Stomach smooth muscle (tissue), 2 donors: Measurements from ENCODE around the gene NHS.
A peak's percentile ranks its signal among the peaks of the same experiment; 100 is the strongest.
"Not testable (repeated sequence)": the region's sequence is repeated elsewhere in the genome, so short reads cannot be mapped to it uniquely, and the experiment has no call there.

Experiments
- H3K27ac ChIP-seq: one replicate; pipeline ENCODE4 v1.7.0; 2013; ENCODE audit warnings: mild to moderate bottlenecking, low read length, inconsistent platforms
- H3K27me3 ChIP-seq, 2 donors: one replicate each; pipeline ENCODE4 v1.7.0; 2013; ENCODE audit warnings: low read length in 2 of 2; ENCODE audit not compliant: insufficient read depth in 2 of 2, control insufficient read depth in 1 of 2
- H3K36me3 ChIP-seq, 2 donors: one replicate each; pipeline ENCODE4 v1.7.0; 2013; ENCODE audit warnings: low read length in 2 of 2; ENCODE audit not compliant: control insufficient read depth in 2 of 2, insufficient read depth in 2 of 2
- H3K4me1 ChIP-seq: one replicate; pipeline ENCODE4 v1.7.0; 2013; ENCODE audit warnings: low read length; ENCODE audit not compliant: control insufficient read depth, insufficient read depth
- H3K4me3 ChIP-seq, 2 donors: one replicate each; pipeline ENCODE4 v1.7.0; 2013; ENCODE audit warnings: low read length in 2 of 2
- H3K9ac ChIP-seq, 2 donors: one replicate each; pipeline ENCODE4 v1.7.0; 2013; ENCODE audit warnings: low read length in 2 of 2, mild to moderate bottlenecking in 1 of 2
- H3K9me3 ChIP-seq, 2 donors: one replicate each; pipeline ENCODE4 v1.7.0; 2013; ENCODE audit warnings: low read length in 2 of 2; ENCODE audit not compliant: control insufficient read depth in 2 of 2
- donor health status: healthy.
- donor health status: Pancreatic carcinoma.

The NHS gene

GRCh38 chrX:17554914-17555313 is 179.9 kb downstream of the NHS start:
- peaks cover 20% of the 10 kb centered on the region for H3K4me1 ChIP-seq
- H3K27ac ChIP-seq: no peak overlapping the region
- no peaks in the 10 kb centered on the region for H3K36me3 ChIP-seq
- H3K9ac ChIP-seq: no peak overlapping the region
- H3K9me3 ChIP-seq: no peaks in the 10 kb centered on the region
- peaks cover 0 to 5% of the 10 kb centered on the region in 2 donors for H3K27me3 ChIP-seq
- no peak overlapping the region for H3K4me3 ChIP-seq

- Histone ChIP-seq H3K36me3 (no peaks in the 10 kb centered on the region), H3K4me3 (no peak overlapping the region), H3K9me3 (no peaks in the 10 kb centered on the region), H3K27me3 (no peaks in the 10 kb centered on the region), H3K27ac (no peak overlapping the region), H3K9ac (no peak overlapping the region), H3K4me1 (peaks cover 27% of the 10 kb centered on the region)
Observed at GRCh38 chrX:17555846-17556245, 180.8 kb downstream of the NHS start.

GRCh38 chrX:17559728-17560379 is 184.9 kb downstream of the NHS start:
- H3K9me3 ChIP-seq: no peaks in the 10 kb centered on the region
- no peak overlapping the region for H3K9ac ChIP-seq
- H3K4me3 ChIP-seq: no peak overlapping the region
- no peak overlapping the region for H3K27ac ChIP-seq
- H3K27me3 ChIP-seq: no peaks in the 10 kb centered on the region
- H3K36me3 ChIP-seq: no peaks in the 10 kb centered on the region
- peaks cover 9% of the 10 kb centered on the region for H3K4me1 ChIP-seq

GRCh38 chrX:17560385-17560784 is 185.4 kb downstream of the NHS start:
- Histone ChIP-seq H3K4me3 (no peak overlapping the region), H3K27me3 (peaks cover 0 to 2% of the 10 kb centered on the region in 2 donors), H3K9me3 (no peaks in the 10 kb centered on the region), H3K4me1 (peaks cover 7% of the 10 kb centered on the region), H3K36me3 (no peaks in the 10 kb centered on the region), H3K9ac (no peak overlapping the region), H3K27ac (no peak overlapping the region)

GRCh38 chrX:17563076-17563475 is 188.1 kb downstream of the NHS start:
- Histone ChIP-seq H3K27ac (no peak overlapping the region), H3K27me3 (peaks cover 0 to 2% of the 10 kb centered on the region in 2 donors), H3K9me3 (no peaks in the 10 kb centered on the region), H3K36me3 (no peaks in the 10 kb centered on the region), H3K9ac (no peak overlapping the region), H3K4me1 (peaks cover 20% of the 10 kb centered on the region), H3K4me3 (no peak overlapping the region)

GRCh38 chrX:17563515-17563914 is 188.5 kb downstream of the NHS start:
- H3K9ac ChIP-seq: no peak overlapping the region
- peaks cover 0 to 2% of the 10 kb centered on the region in 2 donors for H3K27me3 ChIP-seq
- no peak overlapping the region for H3K27ac ChIP-seq
- no peaks in the 10 kb centered on the region for H3K36me3 ChIP-seq
- peaks cover 22% of the 10 kb centered on the region for H3K4me1 ChIP-seq
- no peak overlapping the region for H3K4me3 ChIP-seq
- no peaks in the 10 kb centered on the region for H3K9me3 ChIP-seq

GRCh38 chrX:17564689-17565409 is 189.8 kb downstream of the NHS start:
- H3K27ac ChIP-seq: no peak overlapping the region
- no peaks in the 10 kb centered on the region for H3K36me3 ChIP-seq
- no peak overlapping the region for H3K4me3 ChIP-seq
- no peak overlapping the region for H3K9ac ChIP-seq
- H3K4me1 ChIP-seq: peaks cover 22% of the 10 kb centered on the region
- peaks cover 0 to 2% of the 10 kb centered on the region in 2 donors for H3K27me3 ChIP-seq
- H3K9me3 ChIP-seq: no peaks in the 10 kb centered on the region

- peak overlapping the region; percentile 31 for H3K27ac ChIP-seq
- H3K36me3 ChIP-seq: no peaks in the 10 kb centered on the region
- peak overlapping the region; percentile 12 to 30 for H3K4me3 ChIP-seq
Observed at GRCh38 chrX:17566740-17567139, 191.7 kb downstream of the NHS start.

GRCh38 chrX:17567187-17567586 is 192.2 kb downstream of the NHS start:
- Histone ChIP-seq H3K27me3 (peaks cover 0 to 2% of the 10 kb centered on the region in 2 donors), H3K9me3 (no peaks in the 10 kb centered on the region), H3K27ac (peak overlapping the region; percentile 31), H3K36me3 (no peaks in the 10 kb centered on the region), H3K4me1 (peaks cover 15% of the 10 kb centered on the region), H3K9ac (no peak overlapping the region), H3K4me3 (peak overlapping the region; percentile 12 to 30)

More at GRCh38 chrX:17566740-17567139, 191.7 kb downstream of the NHS start:
- H3K9ac ChIP-seq: peak overlapping the region in 1 of 2 donors; percentile 21
- H3K27me3 ChIP-seq: peaks cover 0 to 2% of the 10 kb centered on the region in 2 donors
- no peaks in the 10 kb centered on the region for H3K9me3 ChIP-seq
- H3K4me1 ChIP-seq: peaks cover 15% of the 10 kb centered on the region

GRCh38 chrX:17567821-17568220 is 192.8 kb downstream of the NHS start:
- Histone ChIP-seq H3K4me1 (peaks cover 15% of the 10 kb centered on the region), H3K9ac (no peak overlapping the region), H3K27me3 (peaks cover 0 to 2% of the 10 kb centered on the region in 2 donors), H3K36me3 (no peaks in the 10 kb centered on the region), H3K9me3 (no peaks in the 10 kb centered on the region), H3K4me3 (no peak overlapping the region), H3K27ac (no peak overlapping the region)

GRCh38 chrX:17568804-17569203 is 193.8 kb downstream of the NHS start:
- not testable (repeated sequence) for H3K4me3 ChIP-seq, H3K9ac ChIP-seq, H3K9me3 ChIP-seq, H3K27me3 ChIP-seq, H3K27ac ChIP-seq, H3K36me3 ChIP-seq
- H3K4me1 ChIP-seq: peaks cover 15% of the 10 kb centered on the region
